HG02642 (cell line): ENCODE measurements around the gene N4BP2L1.

Source experiments
- ATAC-seq: cut with Tn5 transposase; IDR thresholded peaks from one replicate; pipeline ENCODE4 v1.9.1; 2021; ENCODE audit warnings: mild to moderate bottlenecking; ENCODE audit not compliant: unreplicated experiment, poor library complexity

N4BP2L1 gene

DNA sequence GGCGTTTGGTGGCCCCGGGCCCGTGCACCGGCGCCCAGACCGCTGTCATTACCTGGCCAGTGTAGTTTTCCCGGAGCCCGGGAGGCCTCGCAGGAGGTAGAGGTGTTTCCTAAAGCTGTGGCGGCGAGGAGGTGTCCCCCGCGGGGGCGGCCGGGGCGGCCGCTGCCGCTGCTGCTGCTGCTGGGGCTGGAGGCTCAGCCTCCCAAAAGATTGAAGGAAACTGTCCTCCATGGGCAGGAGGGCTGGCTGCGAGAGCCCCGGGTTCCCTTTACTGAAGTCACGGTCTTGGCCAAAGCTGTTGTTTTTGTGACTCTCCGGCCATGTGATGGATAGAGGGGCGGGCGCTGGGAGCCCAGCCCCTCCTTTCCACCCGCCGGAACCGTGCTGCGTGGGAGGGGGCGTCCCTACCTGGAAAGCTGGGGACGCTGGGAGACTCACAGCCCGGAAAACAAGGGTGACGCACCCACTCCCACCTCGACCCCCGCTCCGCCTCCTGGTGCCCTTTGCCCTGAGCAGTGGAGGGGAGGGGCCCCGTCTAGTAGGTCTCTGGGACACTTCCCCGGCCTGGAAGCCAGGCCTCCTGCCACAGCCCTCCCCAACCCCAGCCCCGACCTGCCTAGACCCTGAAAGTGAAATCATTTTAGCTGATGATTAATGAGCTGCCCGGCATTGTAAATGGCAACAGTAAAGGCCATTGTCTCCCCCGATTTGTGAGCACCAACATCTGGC is at the start of gene N4BP2L1:
Gene N4BP2L1, minus strand, starts transcription at position 279 of the 729 bp plus-strand sequence. Its CDS starts 48 bp downstream, at position 231.
- peak; percentile 75 for ATAC-seq

DNA sequence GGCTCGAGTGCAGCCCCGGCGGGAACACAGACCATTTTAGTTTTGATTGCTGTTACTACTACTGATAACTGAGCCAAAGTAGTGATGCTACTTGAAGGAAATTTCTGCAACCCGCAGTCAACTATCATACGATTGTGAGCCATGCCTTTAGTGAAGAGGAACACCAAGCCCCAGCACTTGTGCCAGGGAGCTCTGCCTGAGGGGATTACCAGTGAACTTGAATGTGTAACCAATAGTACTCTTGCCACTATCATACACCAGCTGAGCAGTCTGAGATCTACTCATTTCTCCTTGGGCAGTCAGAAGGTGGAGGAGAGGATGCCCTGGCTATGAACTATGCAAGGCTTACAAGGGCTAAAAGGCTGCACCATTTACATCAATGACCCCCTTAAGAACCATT is 49.0 kb upstream of the N4BP2L1 start:
- no peak for ATAC-seq

DNA sequence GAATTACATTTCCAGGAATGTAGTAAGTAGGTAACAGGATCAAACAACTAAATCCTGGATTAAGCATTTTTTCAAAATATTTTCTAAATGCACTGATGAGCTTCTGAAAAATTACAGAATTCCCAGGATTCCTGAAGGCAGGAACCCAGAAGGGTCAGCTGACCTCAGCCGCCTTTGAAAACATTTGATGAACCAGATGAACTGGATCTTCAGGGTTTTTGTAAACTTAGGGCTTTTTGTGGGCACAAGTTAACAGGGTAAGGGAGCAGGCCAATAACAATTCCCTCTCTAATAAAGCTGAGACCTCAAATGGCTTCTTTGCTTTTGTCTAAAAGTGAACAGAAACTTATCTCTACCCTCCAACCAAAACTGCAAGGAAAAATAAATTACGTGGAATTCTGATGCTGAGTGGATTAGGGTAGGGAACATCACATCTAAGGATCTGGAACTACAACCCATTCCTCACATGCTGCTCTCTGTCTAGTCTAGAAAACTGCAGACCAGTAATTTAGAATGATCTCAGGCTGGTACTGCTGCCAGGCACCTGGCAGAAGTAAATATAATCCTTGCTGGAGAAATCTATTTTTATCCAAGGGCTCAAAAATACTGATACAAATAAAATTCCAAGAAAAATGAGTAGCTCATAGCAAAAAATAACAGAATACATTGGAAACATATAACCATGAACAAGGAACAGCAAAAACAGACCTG is 48.2 kb upstream of the N4BP2L1 start:
- ATAC-seq, result no peak

DNA sequence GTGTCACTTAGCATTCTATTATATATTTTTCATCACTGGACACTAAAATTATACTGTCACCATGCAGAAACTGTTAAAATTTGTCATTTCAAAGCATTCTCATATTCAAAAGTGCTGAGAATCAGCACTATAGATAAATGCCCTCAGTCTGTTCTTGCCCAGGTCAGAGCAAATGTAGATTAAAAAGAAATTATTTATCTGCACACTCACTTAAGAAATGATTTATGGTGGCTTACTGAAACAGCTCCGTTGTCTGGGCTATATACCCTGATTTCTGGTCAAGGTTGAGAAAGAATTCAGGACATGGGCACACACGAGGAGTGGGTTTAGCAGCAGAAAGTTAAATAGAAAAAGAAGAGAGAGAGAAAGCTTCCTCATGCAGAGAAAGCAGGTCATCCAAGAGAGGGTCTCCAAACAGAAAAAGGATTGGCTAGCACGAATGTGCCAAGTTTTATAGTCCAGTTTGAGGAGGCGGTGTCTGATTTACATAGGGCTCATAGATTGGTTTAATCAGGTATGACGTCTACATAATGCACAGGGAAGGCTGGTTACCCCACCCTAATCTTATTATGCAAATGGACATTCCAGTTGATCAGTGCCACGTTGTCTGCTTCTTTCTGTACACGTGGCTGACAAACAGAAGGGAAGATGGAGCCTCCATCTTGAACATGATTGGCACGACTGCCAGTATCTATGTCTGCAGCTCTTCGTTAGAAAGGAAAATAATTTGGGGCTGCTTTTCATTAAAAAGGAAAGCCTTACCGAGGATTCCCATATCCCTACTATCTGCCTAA is 47.3 kb upstream of the N4BP2L1 start:
- ATAC-seq, result no peak

DNA sequence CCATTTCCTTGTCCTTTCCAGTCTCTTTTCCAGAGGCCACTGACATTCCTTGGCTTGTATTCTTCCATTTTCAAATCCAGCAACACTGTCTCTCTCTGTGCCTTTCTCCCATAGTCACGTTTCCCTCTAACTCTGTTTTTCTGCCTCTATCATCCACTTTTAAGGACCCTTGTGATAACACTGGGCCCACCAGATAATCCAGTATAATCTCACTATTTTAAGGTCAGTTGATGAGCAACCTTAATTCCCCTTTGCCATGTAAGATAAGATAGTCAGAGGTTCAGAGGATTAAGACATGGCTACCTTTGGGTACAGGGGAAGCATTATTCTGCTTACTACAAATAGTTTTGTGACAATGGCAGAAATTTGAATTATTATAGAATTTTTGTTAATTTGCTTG is 45.7 kb upstream of the N4BP2L1 start:
- ATAC-seq, result no peak

DNA sequence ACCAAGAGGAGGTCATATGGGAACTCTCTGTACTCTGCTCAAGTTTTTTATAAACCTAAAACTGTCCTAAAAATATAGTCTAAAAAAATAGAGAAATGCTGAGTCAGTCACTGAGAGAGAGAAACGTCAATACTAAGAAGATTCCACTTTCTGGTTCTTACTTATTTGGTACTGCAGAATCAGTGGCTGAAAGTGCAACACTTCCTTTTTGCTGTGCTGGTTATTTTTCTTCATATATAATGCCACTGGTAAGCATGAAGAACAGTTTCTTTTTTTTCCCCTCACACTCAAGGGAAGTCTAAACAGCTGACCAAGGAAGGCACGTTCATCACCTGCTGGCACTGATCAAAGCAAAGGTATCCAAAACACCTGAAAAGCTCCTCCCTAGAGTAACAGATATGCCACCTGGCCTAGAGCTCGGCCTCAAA is 44.3 kb upstream of the N4BP2L1 start:
- ATAC-seq, result peak; percentile 83

DNA sequence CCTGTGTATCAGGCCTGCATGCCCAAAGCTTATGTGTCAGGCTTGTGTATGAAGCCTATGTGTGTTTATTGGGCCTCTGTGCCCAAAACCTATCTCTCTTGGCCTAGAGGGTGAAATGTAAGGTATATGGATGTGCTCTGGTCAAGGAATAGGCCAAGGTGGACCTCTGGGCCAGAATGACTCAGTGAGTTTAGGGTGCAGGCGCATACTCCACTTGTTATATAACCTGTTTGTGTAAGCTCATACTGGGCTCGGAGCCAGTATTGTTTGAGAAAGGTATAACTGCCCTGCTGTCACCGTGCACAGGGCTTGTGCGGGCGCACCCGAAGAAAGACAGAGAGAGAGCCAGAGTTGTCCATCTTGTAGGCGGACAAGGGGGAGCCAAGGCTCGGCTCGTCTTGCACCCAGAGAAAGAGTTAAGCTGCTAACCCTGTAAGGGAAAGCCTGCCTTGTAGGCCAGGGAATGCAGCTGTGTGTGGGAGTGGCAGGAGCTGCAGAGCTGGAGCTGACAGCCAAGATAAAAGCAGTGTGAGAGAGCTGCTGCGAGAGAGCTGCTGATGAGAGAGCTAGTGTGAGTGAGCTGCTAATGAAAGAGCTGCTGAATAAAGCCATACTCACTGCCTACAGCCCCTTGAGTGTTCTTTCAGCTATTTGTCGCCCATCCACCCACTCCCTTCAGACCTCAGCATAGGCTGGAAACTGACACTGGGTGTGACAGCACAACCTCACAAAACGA is 43.4 kb upstream of the N4BP2L1 start:
- no peak for ATAC-seq

DNA sequence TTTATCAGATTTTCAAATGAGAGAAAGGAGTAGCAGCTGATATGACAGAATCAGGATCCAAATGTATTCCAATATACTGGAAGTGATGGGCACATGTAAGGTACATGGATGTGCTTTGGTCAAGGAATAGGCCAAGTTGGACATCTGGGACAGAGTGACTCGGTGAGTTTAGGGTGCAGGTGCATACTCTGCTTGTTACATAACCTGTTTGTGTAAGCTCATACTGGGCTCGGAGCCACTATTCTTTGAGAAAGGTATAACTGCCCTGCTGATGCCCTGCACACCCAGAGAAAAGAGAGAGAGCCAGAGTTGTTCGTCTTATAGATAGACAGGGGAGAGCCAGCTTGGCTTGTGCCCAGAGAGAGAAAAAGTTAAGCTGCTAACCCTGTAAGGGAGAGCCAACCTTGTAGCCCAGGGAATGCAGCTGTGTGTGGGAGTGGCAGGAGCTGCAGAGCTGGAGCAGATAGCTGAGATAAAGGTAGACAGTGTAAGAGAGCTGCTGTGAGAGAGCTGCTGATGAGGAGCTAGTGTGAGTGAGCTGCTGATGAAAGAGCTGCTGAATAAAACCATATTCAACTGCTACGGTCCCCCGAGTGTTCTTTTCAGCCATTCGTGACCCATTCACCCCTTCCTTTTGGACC is 40.7 kb upstream of the N4BP2L1 start:
- no peak for ATAC-seq

DNA sequence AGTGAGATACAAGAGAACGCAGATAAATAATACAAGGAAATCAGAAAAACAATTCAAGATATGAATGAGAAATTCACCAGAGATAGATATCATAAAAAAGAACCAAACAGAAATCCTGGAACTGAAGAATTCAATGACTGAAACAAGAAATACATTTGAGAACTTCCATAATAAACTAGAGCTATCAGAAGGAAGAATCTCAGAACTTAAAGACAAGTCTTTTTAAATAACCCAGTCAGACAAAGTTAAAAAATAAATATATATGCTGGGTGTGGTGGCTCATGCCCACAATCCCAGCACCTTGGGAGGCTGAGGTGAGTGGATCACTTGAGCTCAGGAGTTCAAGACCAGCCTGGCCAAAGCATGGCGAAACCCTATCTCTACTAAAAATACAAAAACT is 28.7 kb upstream of the N4BP2L1 start:
- ATAC-seq, result no peak

DNA sequence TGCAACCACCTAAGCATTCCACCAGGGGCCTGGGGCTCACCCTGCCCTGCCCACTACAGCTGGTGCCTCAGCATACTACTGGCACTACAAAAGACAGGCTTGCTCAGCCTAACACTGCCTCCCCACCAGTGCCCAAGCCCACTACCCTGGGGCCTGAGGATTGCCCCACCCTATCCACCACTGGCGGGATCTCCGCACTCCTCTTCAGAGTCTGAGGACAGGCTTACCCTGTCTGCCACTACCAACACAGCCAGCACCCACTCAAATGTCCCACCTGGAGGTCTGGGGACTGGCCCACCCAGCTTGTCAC is 27.6 kb upstream of the N4BP2L1 start:
- ATAC-seq, result no peak

DNA sequence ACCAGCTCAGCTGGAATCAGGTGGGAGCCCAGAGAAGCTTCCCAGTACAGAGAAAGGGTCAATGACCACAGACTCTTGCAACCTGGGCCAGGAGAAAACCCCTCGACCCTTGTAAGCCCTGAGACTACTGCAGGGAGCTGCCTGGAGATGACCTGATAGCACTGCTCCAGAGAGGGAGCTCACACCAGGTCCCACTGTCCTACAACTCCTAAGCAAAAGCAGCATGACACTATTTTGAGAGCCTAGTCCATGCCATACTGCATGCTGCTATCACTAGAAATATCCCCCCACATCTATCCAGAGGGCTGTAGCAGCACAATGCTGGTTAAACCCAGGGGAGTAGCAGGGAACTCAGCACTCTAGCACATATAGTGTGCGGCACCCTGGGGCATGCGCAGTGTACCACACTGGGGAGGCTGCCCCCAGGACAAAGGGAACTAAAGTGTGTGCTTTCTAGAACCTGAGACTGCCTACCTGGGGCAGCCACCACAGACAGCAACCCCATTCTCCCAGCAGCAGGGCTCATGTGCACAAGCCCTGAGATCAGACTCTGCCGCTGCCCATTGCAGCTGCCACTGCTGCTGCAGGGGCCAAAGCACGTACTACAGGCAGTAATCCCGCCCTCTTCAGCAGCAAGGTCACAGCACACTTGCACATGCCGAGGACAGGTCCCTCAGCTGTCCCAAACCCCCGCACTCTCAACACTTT is 27.1 kb upstream of the N4BP2L1 start:
- no peak for ATAC-seq

DNA sequence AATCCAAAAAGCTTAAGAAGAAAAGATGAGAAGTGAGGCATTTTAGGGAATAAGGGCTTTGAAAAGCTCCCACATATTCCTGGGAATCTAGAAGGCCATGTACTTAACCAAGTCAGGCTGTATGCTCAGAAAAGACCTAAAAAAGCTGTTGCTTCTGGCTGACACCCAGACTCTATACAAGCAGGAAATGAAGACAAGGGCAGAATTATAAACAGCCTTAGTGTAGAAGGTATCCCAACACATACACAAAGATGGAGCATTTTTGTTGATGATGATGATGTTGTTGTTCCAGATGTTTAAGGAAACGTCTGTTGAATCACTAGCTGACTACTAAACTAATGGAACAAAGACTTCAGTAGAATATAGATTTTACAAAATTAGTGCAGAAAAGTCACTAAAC is 26.1 kb upstream of the N4BP2L1 start:
- no peak for ATAC-seq

DNA sequence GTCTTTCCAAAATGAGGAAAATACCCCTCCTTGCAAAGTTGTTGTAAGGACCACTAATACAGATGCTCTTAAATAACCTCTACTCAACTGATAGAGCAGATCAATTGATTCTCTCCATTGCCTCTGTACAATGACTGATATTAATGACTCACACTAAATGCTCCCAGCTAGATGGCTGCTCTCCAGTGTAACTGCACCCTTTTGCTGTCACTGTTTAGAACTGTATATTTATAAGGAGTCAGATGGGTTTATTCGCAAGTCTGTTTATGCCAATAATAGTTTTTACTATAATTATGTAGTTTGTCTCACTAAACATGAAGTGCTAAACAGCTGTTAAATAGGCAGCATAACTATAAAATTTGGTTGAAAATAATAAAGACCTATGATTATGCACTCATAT is 21.0 kb upstream of the N4BP2L1 start:
- ATAC-seq, result no peak

DNA sequence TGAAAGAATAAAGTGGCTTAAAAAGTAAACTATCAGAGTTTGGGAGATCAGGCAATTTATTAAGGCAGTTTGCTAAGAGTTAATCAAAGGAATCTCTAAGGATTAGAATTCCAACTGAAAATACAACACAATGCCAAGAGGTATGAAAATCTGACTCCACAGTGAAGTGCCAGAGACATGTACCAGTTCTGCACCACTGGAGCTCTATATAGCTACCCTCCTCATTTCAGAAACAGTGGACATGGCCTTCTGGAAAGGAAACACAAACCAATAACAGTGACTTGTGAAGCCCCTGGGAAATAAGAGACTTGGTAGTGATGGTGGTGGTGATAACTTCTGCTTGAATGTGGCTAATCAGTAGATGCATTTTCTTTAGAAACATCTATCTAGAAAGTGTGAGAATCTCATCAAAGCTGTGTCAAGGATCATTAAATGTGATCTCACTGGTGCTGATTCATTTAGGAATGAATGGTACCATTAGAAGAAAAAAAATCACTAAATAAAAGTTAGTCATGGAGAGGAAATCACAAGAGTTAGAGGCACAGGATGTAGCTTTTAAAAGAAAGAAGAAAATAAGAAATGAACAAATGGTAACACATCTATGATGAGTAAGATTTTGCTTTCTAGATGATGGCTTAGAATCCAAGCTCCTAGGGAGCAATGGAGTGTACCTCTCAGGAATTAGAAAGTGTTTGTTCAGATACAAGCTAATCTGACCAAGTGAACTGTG is 20.1 kb upstream of the N4BP2L1 start:
- no peak for ATAC-seq

DNA sequence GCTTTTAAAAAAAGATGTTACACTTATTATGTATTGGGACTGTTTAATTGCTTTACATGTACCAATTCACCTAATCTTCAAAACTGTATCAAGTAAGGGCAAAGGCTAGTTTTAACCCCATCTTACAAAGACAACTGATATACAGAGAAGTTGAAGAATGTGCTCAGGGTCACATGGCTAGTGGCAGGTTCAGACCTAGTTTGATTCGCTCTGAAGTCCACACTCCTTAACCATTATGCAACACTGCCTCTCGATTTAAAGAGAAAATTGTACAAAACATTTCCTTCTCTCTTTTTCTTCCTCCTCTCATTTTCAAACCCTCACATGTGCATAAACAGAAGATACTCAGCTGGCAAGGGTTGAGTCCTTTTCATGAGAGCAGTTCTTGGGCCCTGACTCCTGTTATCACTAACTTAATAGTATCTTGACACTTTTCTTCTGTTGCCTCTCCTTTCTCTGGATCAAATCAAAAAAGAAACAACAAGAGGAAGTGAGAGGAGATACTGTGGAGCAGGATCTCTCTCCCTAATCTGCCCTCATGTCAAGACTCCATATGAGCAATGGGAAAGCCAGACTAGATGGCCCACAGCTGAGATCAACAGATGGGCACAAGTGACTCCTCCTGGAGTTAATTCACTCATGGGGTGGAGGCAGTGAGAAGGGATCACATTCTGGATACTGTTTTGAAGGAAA is 19.0 kb upstream of the N4BP2L1 start:
- no peak for ATAC-seq

DNA sequence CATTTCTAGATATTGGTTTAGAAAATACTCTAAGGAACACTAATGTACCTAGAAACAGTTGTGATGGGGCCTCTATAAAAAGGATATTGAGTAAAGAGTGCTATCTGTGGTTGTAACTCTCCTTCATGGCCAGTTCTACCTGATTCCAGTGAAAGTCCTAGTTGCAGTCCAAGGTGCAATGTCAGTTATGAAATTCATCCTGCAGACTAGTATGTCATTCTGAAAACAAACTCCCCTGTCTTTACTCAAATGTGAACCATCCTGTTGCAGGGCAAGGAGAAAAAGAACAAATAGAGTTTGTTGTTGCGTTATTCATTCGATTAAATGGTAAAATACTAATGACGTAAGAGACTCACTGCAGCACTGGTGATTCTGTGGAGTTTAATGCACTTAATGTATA is 18.3 kb upstream of the N4BP2L1 start:
- no peak for ATAC-seq

DNA sequence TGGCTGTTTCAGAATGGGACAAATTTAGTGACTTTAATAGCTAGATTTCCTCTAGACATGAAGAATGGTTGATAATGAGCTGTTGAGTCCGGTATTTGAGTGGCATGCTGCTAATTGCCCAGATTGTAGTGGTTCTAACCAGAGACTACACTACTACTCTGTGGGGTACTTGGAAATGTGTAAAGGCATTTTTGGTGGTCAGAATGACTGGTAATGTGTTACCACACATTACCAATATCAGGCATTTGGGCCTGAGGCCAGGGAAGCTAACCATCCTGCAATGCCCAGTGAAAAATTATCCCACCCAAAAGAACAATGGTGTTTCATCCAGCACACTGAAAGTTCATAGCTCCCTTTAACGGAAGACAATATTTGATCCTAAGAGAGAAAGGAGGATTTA is 17.5 kb upstream of the N4BP2L1 start:
- ATAC-seq, result no peak

DNA sequence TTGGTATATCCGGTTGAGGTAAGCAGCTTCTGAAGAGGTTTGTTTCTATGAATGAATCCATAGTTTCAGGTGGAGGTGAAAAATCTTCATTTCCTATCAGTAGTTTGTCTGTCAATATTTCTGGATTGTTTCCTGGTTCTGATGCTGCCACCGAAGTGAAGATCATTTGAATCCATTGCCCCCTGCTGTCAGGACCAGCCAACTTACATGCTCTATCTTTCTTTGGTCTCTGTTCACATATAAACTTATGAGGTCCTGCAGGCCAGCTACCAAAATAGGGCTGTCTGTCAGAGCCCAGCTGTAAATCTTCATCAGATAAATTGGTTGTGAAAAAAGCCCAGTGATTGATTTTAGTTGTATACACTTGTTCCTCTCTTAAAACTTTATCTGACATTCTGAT is 15.2 kb upstream of the N4BP2L1 start:
- peak; percentile 65 for ATAC-seq
